Vagina (tissue), 2 donors: ENCODE data around the gene MAP7.

Source experiments
- POLR2A ChIP-seq, 2 donors: fragments of 450-650 bp; IDR thresholded peaks; one replicate each; pipeline ENCODE4 v1.6.1; 2017; ENCODE audit warnings: antibody characterized with exemption in 2 of 2, mild to moderate bottlenecking in 2 of 2, moderate library complexity in 2 of 2
- POLR2AphosphoS5 ChIP-seq, 2 donors: sonication (generic); formaldehyde crosslinking; IDR thresholded peaks; one replicate each; pipeline ENCODE4 v1.9.0; 2017; ENCODE audit warnings: antibody characterized with exemption in 2 of 2, mild to moderate bottlenecking in 2 of 2, low read depth in 1 of 2; ENCODE audit not compliant: insufficient read depth in 1 of 2
- TF ChIP-seq, protein P1 (sequence below), 3 experiments: fragments of 450-650 bp in 2 of 3; fragments of 200-600 bp in 1 of 3; sonication (generic) in 1 of 3; IDR thresholded peaks; one replicate each; pipeline ENCODE4 v1.5.1; 2017 to 2019; ENCODE audit warnings: antibody characterized with exemption in 3 of 3, mild to moderate bottlenecking in 2 of 3, moderate library complexity in 2 of 3

DNA sequence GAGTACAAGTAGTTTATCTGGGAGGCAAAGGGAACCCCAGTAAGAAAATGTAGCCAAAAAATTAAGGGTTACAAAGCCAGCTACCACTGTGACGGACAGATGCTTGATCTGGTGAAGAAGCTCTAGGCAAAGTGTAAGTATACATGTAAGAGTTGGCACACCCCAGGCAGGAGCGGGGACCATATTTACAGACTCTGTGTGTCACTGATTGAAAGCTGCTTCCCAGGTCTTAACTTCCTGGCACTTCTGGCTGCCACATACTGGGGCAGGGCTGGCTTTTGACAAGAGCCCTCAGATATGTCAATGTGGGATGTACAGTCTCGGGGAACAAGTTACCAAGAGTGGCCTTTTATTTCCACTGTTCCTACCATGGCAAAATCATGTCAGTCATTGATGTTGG is 212.6 kb downstream of the MAP7 start:
- TF ChIP-seq, protein P1, sequence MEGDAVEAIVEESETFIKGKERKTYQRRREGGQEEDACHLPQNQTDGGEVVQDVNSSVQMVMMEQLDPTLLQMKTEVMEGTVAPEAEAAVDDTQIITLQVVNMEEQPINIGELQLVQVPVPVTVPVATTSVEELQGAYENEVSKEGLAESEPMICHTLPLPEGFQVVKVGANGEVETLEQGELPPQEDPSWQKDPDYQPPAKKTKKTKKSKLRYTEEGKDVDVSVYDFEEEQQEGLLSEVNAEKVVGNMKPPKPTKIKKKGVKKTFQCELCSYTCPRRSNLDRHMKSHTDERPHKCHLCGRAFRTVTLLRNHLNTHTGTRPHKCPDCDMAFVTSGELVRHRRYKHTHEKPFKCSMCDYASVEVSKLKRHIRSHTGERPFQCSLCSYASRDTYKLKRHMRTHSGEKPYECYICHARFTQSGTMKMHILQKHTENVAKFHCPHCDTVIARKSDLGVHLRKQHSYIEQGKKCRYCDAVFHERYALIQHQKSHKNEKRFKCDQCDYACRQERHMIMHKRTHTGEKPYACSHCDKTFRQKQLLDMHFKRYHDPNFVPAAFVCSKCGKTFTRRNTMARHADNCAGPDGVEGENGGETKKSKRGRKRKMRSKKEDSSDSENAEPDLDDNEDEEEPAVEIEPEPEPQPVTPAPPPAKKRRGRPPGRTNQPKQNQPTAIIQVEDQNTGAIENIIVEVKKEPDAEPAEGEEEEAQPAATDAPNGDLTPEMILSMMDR (IDR thresholded peaks at IDR 0.05): no peak
- no peak for TF ChIP-seq POLR2AphosphoS5 (IDR thresholded peaks at IDR 0.05; ENCODE audit: insufficient read depth in 1 of 2, low read depth in 1 of 2)
- no peak for TF ChIP-seq POLR2A (IDR thresholded peaks at IDR 0.05)
